Measurements from ENCODE around the gene ANKLE1.

ANKLE1 gene

GRCh38 chr19:17309198-17309964 is 27.7 kb downstream of the ANKLE1 start, which contains the start of gene DDA1:
Gene DDA1, plus strand, starts transcription at chr19:17309563. Its CDS starts 92 bp downstream, at chr19:17309655.
- peak; percentile 100 for DNase-seq

GRCh38 chr19:17309965-17310461 is 28.3 kb downstream of the ANKLE1 start:
- DNase-seq: no peak

GRCh38 chr19:17311455-17312188 is 29.9 kb downstream of the ANKLE1 start:
- peak; percentile 8 for DNase-seq

- no peak for DNase-seq
Observed at GRCh38 chr19:17312189-17313113, 30.8 kb downstream of the ANKLE1 start.

- no peak for DNase-seq
Observed at GRCh38 chr19:17314007-17314593, 32.4 kb downstream of the ANKLE1 start.

GRCh38 chr19:17318966-17319365 is 37.3 kb downstream of the ANKLE1 start:
- no peak for DNase-seq

GRCh38 chr19:17319473-17320238 is 38.0 kb downstream of the ANKLE1 start:
- DNase-seq: no peak

- no peak for DNase-seq
Observed at GRCh38 chr19:17320435-17320834, 38.7 kb downstream of the ANKLE1 start.

- DNase-seq: no peak
Observed at GRCh38 chr19:17321655-17322489, 40.2 kb downstream of the ANKLE1 start.

GRCh38 chr19:17322854-17323253 is 41.2 kb downstream of the ANKLE1 start:
- DNase-seq: no peak

GRCh38 chr19:17323300-17323963 is 41.7 kb downstream of the ANKLE1 start:
- DNase-seq: no peak

GRCh38 chr19:17323964-17324332 is 42.2 kb downstream of the ANKLE1 start:
- no peak for DNase-seq

GRCh38 chr19:17324357-17325114 is 42.8 kb downstream of the ANKLE1 start:
- DNase-seq: no peak

- no peak for DNase-seq
Observed at GRCh38 chr19:17325133-17325532, 43.4 kb downstream of the ANKLE1 start.

- no peak for DNase-seq
Observed at GRCh38 chr19:17325881-17326594, 44.3 kb downstream of the ANKLE1 start.

- no peak for DNase-seq
Observed at GRCh38 chr19:17326595-17326966, 44.9 kb downstream of the ANKLE1 start.

- DNase-seq: no peak
Observed at GRCh38 chr19:17327068-17327653, 45.5 kb downstream of the ANKLE1 start.

All from right hindlimb (tissue), 1 donor.